GM21619 (cell line): Measurements from ENCODE around the gene MTMR2.

Experiments
- ATAC-seq: cut with Tn5 transposase; IDR thresholded peaks from one replicate; pipeline ENCODE4 v1.9.1; 2021; ENCODE audit not compliant: unreplicated experiment

The MTMR2 gene

DNA sequence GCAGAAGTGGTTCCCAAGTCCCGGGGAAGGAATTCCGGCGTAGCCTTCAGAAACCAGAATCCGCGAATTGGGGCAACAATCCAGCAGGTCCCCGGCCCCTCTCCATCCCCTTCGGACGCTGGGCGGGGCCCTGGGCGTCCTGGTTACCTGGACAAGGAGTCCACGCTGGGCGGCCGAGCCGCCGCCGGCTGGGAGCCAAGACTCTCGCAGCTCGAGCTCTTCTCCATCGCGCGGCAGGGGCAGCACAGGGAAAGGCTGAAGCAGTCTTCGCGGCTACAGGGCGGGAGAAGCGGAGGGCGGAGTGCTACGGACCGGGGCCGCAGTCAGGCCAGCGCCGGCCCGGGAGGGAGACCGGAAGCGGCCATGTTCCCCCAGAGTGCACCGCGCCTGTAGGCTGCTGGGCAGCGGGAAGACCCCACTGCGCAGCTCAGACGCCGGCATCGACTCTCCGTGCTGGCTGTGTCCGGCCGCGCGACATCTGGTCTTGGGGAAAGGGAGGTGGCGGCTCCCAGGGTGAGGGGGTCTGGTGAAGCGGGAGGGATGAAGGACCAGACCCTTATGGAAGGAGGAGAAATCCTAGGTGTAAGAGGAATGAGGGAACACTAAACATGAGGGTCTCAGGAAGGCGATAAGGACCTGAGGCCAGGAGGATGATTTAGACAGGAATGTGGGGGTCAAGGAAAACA is at the start of gene MTMR2:
TSS of gene MTMR2 (minus strand) at position 380 of the 686 bp plus-strand sequence. CDS start at position 227, 153 bp downstream.
- ATAC-seq, result peak; percentile 98

- no peak for ATAC-seq
These were observed 48.2 kb upstream of the MTMR2 start for GRCh38 chr11:95972060-95972459.

GRCh38 chr11:95968585-95968984 is 44.7 kb upstream of the MTMR2 start:
- ATAC-seq, result no peak

DNA sequence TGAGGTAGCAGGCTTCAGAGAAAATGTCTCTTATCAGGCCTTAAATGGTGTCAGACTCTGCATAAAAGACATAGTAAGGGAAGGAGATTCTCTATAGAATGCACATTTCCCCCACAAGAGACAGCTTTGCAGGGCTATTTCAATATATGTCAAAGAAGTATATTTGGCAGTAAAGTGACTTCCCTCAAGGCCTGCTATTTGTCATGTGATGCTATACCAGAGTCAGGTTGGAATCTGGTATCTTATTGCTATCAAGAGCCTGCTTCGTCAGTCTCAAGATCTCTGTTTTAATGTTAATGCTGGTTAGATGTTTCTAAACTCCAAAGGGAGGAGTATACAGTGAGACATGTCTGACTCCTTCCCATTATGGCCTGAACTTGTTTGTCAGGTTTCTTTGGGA is 40.4 kb upstream of the MTMR2 start:
- no peak for ATAC-seq

- ATAC-seq, result no peak
These were observed 37.9 kb upstream of the MTMR2 start for GRCh38 chr11:95961758-95962157.

DNA sequence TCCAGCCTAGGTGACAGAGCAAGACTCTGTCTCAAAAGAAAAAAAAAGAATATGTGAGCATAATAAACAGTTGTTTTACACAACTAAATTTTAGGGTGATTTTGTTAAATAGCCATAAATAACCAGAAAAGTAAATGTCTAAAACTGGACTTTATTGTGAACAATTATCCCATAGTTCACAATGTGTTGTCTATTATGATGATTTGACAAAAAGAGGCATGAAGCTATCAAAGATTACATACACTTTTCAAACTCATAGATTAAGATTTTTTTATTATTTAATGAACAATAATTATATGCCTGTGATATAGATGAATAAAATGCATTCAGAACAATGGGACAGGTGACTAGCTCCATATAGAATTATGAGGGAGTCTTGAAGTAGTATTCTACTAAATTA is 27.0 kb upstream of the MTMR2 start:
- ATAC-seq, result no peak

DNA sequence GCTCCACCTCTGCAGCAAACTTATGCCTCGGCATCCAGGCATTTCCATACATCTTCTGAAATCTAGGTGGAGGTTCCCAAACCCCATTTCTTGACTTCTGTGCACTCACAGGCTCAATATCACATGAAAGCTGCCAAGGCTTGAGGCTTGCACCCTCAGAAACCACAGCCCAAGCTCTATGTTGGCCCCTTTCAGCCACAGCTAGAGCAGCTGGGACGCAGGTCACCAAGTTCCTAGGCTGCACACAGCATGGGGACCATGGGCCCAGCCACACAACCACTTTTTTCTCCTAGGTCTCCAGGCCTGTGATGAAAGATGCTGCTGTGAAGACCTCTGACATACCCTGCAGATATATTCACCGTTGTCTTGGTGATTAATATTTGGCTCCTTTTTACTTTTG is 24.7 kb upstream of the MTMR2 start:
- no peak for ATAC-seq

GRCh38 chr11:95944623-95945022 is 20.7 kb upstream of the MTMR2 start:
- no peak for ATAC-seq

GRCh38 chr11:95943546-95943945 is 19.6 kb upstream of the MTMR2 start:
- no peak for ATAC-seq

DNA sequence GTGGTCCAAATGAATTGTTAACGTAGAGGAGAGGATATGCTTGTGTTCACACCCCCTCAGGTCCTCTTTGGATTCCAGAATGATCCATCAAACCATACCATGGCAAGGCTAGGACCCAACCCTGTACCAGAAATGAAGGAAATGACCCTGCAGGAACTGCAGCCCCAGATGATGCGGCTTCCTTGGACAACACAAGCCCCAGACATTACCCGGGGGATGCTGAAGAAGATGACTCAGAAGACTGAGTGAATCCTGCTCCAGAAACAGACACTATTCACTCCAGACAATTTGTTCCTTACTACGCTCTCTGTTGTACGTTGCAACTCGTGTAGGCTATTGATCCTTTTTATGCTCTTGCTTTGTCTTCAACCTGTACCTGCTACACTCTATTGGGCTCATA is 15.2 kb upstream of the MTMR2 start:
- no peak for ATAC-seq

DNA sequence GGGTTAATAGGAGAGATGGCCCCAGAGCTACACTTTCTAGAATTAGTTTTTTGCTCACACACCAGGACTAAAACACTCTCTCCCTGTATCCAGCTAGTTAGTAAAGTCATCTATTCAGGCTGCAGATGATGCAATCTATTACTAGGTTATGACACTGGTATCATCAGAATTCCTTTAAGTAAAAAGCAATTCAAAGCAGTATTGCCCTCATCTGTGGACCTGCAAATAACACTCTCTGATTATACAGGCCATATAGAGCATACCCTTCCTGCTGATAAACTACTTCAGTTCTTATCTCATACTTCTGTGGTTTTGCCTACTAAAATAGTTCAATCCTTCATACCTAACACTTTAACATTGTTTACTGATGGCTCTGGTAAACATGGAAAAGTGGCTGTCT is 13.5 kb upstream of the MTMR2 start:
- ATAC-seq, result no peak

- ATAC-seq, result no peak
These were observed 9.7 kb upstream of the MTMR2 start for GRCh38 chr11:95933594-95933993.

- no peak for ATAC-seq
These were observed 8.0 kb upstream of the MTMR2 start for GRCh38 chr11:95931916-95932315.

DNA sequence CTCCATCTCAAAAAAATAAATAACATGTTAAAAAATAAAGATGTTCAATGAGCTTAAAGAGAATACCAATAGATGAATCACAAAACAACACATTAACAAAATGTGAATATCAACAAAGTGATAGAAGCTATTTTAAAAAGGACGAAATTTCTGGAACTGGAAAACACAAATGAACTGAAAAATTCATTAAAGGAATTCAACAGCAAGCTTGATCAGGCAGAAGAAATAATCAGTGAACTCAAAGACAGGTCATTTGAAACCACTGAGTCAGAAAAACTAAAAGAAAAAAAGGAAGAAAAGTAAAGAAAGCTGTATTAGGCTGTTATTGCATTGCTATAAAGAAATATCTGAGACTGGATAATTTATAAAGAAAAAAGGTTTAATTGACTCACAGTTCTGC is 7.0 kb upstream of the MTMR2 start:
- no peak for ATAC-seq

GRCh38 chr11:95926726-95927125 is 2.8 kb upstream of the MTMR2 start:
- no peak for ATAC-seq

DNA sequence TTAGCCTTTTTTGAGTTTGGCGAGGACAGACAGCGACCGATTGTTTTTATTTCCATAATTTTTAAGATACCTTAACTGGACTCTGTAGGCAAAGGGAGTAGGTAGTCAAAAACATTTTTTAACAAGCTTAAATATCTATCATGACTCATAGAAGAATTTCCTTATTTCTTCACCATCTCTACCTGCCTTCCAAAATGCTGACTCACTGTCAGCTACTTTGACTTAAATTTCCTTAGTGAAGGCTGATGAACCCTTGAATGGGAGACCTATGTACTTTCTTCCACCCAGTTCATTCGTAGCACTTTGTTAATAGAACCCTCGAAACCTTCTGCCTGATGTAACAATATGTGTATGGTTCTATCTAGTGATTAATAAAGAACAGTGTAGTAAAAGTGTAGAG is 1.1 kb upstream of the MTMR2 start:
- no peak for ATAC-seq

DNA sequence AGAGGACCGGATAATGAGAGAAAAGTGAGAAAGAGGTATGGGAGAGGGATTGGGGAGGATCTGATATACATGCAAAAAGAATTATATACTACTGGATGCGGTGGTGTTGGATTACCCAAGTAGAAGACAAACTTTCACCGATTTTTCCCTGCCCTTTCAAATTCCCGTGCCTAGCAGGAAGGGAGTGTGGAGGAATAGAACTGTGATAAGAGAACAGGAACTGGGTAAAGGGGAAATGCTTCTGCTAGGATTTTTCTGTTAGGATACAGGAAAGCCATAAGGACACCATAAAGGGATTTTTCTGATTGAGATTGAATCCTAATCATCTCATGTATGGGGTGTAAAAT is 480 bp upstream of the MTMR2 start:
- no peak for ATAC-seq

GRCh38 chr11:95923439-95923727 is 524 bp downstream of the MTMR2 start:
- no peak for ATAC-seq

GRCh38 chr11:95922536-95923438 is 1.1 kb downstream of the MTMR2 start:
- no peak for ATAC-seq

GRCh38 chr11:95922099-95922498 is 1.8 kb downstream of the MTMR2 start:
- ATAC-seq, result no peak

GRCh38 chr11:95920460-95921105 is 3.3 kb downstream of the MTMR2 start:
- no peak for ATAC-seq

DNA sequence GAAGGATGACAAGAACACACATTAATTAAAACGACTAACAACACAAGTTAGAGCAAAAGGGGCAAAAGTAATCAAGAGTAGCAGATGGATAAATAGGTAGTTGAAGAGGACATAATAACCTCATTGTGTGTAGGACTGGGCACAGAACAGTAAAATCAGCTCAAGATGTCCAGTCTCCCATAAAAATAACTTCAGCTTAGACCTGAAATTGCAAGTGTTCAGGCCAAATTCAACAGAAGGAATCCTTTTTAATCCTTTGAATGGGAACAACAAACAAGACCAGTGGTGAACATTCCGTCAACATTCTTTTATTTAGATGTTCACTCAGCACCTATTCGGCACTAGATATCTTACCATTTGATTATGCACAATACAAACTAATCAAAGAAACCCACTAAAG is 4.4 kb downstream of the MTMR2 start:
- no peak for ATAC-seq
